Fibroblast of gingiva (primary cell): ENCODE results near the gene AFG3L2.

Experiments
- DNase-seq: peaks from one replicate; pipeline ENCODE4 v3.0.0-alpha.2; 2011; ENCODE audit warnings: low read depth

The AFG3L2 gene

GRCh38 chr18:12324991-12325725, 51.9 kb downstream of the AFG3L2 start:
- DNase-seq, result no peak

- no peak for DNase-seq
Measured at GRCh38 chr18:12321333-12321732, 55.7 kb downstream of the AFG3L2 start.

- no peak for DNase-seq
Measured at GRCh38 chr18:12318857-12319256, 58.2 kb downstream of the AFG3L2 start.

- DNase-seq, result no peak
Measured at GRCh38 chr18:12318334-12318697, 58.7 kb downstream of the AFG3L2 start.

GRCh38 chr18:12317664-12318333, 59.2 kb downstream of the AFG3L2 start:
- peak; percentile 69 for DNase-seq

GRCh38 chr18:12315911-12316310, 61.1 kb downstream of the AFG3L2 start:
- DNase-seq, result no peak

GRCh38 chr18:12315490-12315889, 61.5 kb downstream of the AFG3L2 start:
- DNase-seq, result no peak

GRCh38 chr18:12314591-12315305, 62.3 kb downstream of the AFG3L2 start:
- DNase-seq, result no peak

- no peak for DNase-seq
Measured at GRCh38 chr18:12313530-12314245, 63.3 kb downstream of the AFG3L2 start.

GRCh38 chr18:12312976-12313375, 64.1 kb downstream of the AFG3L2 start:
- peak; percentile 80 for DNase-seq

GRCh38 chr18:12310762-12311161, 66.3 kb downstream of the AFG3L2 start:
- DNase-seq, result no peak

- no peak for DNase-seq
Measured at GRCh38 chr18:12309683-12310198, 67.3 kb downstream of the AFG3L2 start.

GRCh38 chr18:12308386-12309100, 68.5 kb downstream of the AFG3L2 start:
- peak; percentile 91 for DNase-seq

- peak; percentile 86 for DNase-seq
Measured at GRCh38 chr18:12307701-12308385, 69.2 kb downstream of the AFG3L2 start, which contains the start of gene TUBB6. TUBB6 (plus strand) TSS chr18:12308241; CDS start chr18:12308293, 52 bp downstream.

- DNase-seq, result peak; percentile 73
Measured at GRCh38 chr18:12306752-12307700, 70.0 kb downstream of the AFG3L2 start.

GRCh38 chr18:12305930-12306629, 70.9 kb downstream of the AFG3L2 start:
- no peak for DNase-seq

- no peak for DNase-seq
Measured at GRCh38 chr18:12305211-12305610, 71.8 kb downstream of the AFG3L2 start.

GRCh38 chr18:12304351-12305210, 72.4 kb downstream of the AFG3L2 start:
- no peak for DNase-seq
